ENCODE measurements around the gene TMEM132D.

TMEM132D gene

GRCh38 chr12:129873111-129873832, 30.6 kb downstream of the TMEM132D start:
- no peak for DNase-seq

- DNase-seq = no peak
Measured at GRCh38 chr12:129871991-129872972, 31.5 kb downstream of the TMEM132D start.

GRCh38 chr12:129870796-129871195, 33.0 kb downstream of the TMEM132D start:
- DNase-seq = no peak

GRCh38 chr12:129870136-129870535, 33.7 kb downstream of the TMEM132D start:
- no peak for DNase-seq

- no peak for DNase-seq
Measured at GRCh38 chr12:129868575-129868974, 35.2 kb downstream of the TMEM132D start.

- DNase-seq = no peak
Measured at GRCh38 chr12:129863938-129864337, 39.9 kb downstream of the TMEM132D start.

- DNase-seq = no peak
Measured at GRCh38 chr12:129862561-129863175, 41.2 kb downstream of the TMEM132D start.

- no peak for DNase-seq
Measured at GRCh38 chr12:129861951-129862350, 41.9 kb downstream of the TMEM132D start.

- DNase-seq = no peak
Measured at GRCh38 chr12:129854591-129854990, 49.2 kb downstream of the TMEM132D start.

GRCh38 chr12:129851296-129851695, 52.5 kb downstream of the TMEM132D start:
- no peak for DNase-seq

- DNase-seq = no peak
Measured at GRCh38 chr12:129848876-129849275, 54.9 kb downstream of the TMEM132D start.

- DNase-seq = no peak
Measured at GRCh38 chr12:129847063-129847462, 56.8 kb downstream of the TMEM132D start.

- DNase-seq = no peak
Measured at GRCh38 chr12:129844662-129845220, 59.1 kb downstream of the TMEM132D start.

GRCh38 chr12:129841251-129841650, 62.6 kb downstream of the TMEM132D start:
- no peak for DNase-seq

GRCh38 chr12:129840145-129840884, 63.5 kb downstream of the TMEM132D start:
- no peak for DNase-seq

- DNase-seq = no peak
Measured at GRCh38 chr12:129839679-129840078, 64.1 kb downstream of the TMEM132D start.

GRCh38 chr12:129831294-129831693, 72.5 kb downstream of the TMEM132D start:
- DNase-seq = no peak

GRCh38 chr12:129830796-129831195, 73.0 kb downstream of the TMEM132D start:
- DNase-seq = no peak

- no peak for DNase-seq
Measured at GRCh38 chr12:129827866-129828384, 75.9 kb downstream of the TMEM132D start.

GRCh38 chr12:129827102-129827865, 76.5 kb downstream of the TMEM132D start:
- DNase-seq = no peak

GRCh38 chr12:129826273-129826672, 77.6 kb downstream of the TMEM132D start:
- no peak for DNase-seq

Data from cerebellar nuclear complex (tissue), 1 donor.